Prostate gland (tissue), 2 donors: ENCODE measurements around the gene SBF2.

Experiments
- POLR2AphosphoS5 ChIP-seq: sonication (generic); formaldehyde crosslinking; IDR thresholded peaks from one replicate; pipeline ENCODE4 v1.6.1; 2017; ENCODE audit warnings: antibody characterized with exemption
- TF ChIP-seq, protein P1 (sequence below), 4 experiments: fragments of 200-600 bp in 2 of 4; fragments of 450-650 bp in 2 of 4; sonication (generic) in 2 of 4; IDR thresholded peaks; 1 replicate in 3 of 4; 2 replicates in 1 of 4; pipeline ENCODE4 v1.5.1; 2016 to 2019; ENCODE audit warnings: antibody characterized with exemption in 4 of 4, mild to moderate bottlenecking in 2 of 4, moderate library complexity in 2 of 4

DNA sequence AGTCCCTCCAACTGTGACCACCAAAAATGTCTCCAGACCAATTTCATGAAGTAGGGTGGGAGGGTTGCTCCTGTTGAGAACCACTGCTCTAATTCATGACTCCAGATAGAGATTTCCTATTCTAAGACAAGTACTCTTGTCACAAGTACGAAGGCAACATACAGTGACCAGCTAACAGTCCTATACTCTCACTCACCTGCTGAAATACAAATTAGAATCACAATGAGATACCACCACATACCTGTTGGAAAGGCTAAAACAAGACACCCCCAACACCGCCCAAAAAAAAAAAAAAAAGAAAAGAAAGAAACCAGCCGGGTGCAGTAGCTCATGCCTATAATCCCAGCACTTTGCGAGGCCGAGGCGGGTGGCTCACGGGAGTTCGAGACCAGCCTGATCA is 319.6 kb downstream of the SBF2 start:
- TF ChIP-seq, protein P1, sequence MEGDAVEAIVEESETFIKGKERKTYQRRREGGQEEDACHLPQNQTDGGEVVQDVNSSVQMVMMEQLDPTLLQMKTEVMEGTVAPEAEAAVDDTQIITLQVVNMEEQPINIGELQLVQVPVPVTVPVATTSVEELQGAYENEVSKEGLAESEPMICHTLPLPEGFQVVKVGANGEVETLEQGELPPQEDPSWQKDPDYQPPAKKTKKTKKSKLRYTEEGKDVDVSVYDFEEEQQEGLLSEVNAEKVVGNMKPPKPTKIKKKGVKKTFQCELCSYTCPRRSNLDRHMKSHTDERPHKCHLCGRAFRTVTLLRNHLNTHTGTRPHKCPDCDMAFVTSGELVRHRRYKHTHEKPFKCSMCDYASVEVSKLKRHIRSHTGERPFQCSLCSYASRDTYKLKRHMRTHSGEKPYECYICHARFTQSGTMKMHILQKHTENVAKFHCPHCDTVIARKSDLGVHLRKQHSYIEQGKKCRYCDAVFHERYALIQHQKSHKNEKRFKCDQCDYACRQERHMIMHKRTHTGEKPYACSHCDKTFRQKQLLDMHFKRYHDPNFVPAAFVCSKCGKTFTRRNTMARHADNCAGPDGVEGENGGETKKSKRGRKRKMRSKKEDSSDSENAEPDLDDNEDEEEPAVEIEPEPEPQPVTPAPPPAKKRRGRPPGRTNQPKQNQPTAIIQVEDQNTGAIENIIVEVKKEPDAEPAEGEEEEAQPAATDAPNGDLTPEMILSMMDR (IDR thresholded peaks at IDR 0.05) = no peak
- no peak for TF ChIP-seq POLR2AphosphoS5
